OCI-LY3 (cell line): ENCODE measurements around the gene MAPK8IP2.

Source experiments
- CTCF ChIP-seq: fragments of 200-600, 300-600 bp; sonication (generic); IDR thresholded peaks from 2 replicates; pipeline ENCODE4 v1.5.1; 2014; ENCODE audit warnings: antibody characterized with exemption, low read length, low read depth
- EZH2phosphoT487 ChIP-seq: fragments of 200-600 bp; shearing (Covaris generic); IDR thresholded peaks from 2 replicates; pipeline ENCODE4 v1.6.1; 2018; ENCODE audit warnings: antibody characterized with exemption, mixed run types, low read depth

GRCh38 chr22:50641696-50642607, 41.4 kb downstream of the MAPK8IP2 start:
- TF ChIP-seq CTCF: no peak
- TF ChIP-seq EZH2phosphoT487: no peak
